Measurements from ENCODE around the gene NLRP10.

NLRP10 gene

GRCh38 chr11:7974668-7975067 lies 9.4 kb upstream of the NLRP10 start:
- Histone ChIP-seq H3K4me2 (ENCODE audit: insufficient read depth, low read length, poor library complexity, severe bottlenecking) (no peak overlapping the region), H4K91ac (ENCODE audit: low read depth, low read length, poor library complexity) (no peak overlapping the region), H2BK12ac (ENCODE audit: low read length) (no peak overlapping the region), H2BK15ac (ENCODE audit: low read length) (no peak overlapping the region), H3K27me3 (ENCODE audit: control insufficient read depth in 3 of 3, insufficient read depth in 3 of 3, low read depth in 1 of 3, low read length in 3 of 3) (peaks cover 0 to 4% (median 0%) of the 10 kb centered on the region in 3 experiments), H3K4me1 (ENCODE audit: control insufficient read depth in 2 of 2, insufficient read depth in 1 of 2, low read depth in 1 of 2, low read length in 2 of 2) (no peaks in the 10 kb centered on the region), H2BK120ac (ENCODE audit: low read depth, low read length) (no peak overlapping the region), H2AFZ (ENCODE audit: low read length) (no peak overlapping the region), H3K4ac (ENCODE audit: low read length) (no peak overlapping the region), H3K9ac (ENCODE audit: low read depth, low read length, poor library complexity) (no peak overlapping the region), H2AK5ac (ENCODE audit: low read depth, low read length) (no peak overlapping the region), H3K4me3 (ENCODE audit: low read length in 2 of 2) (no peak overlapping the region), H3K18ac (ENCODE audit: low read length) (no peak overlapping the region), H3K36me3 (replicated peaks in 1 of 2; ENCODE audit: control insufficient read depth in 2 of 2, insufficient read depth in 2 of 2, low read length in 2 of 2) (no peaks in the 10 kb centered on the region), H3K79me1 (ENCODE audit: low read depth, low read length) (no peaks in the 10 kb centered on the region), H4K8ac (ENCODE audit: low read depth, low read length) (no peak overlapping the region), H3K9me3 (replicated peaks in 1 of 2; ENCODE audit: control insufficient read depth in 2 of 2, insufficient read depth in 1 of 2, low read depth in 1 of 2, low read length in 2 of 2) (no peaks in the 10 kb centered on the region), H3K23ac (ENCODE audit: low read depth, low read length, poor library complexity) (no peak overlapping the region), H2BK5ac (ENCODE audit: low read length) (no peak overlapping the region), H3K14ac (ENCODE audit: low read length) (no peak overlapping the region), H3K27ac (replicated peaks; ENCODE audit: low read length) (no peak overlapping the region)
- no peak for DNase-seq (ENCODE audit: low spot score)
- no CpG with 5 or more reads among the region's 2 CpGs for WGBS, 2 donors (ENCODE audit: extremely low coverage in 2 of 2, insufficient read length in 2 of 2, insufficient replicate concordance in 1 of 2)

GRCh38 chr11:7973011-7973410 lies 7.8 kb upstream of the NLRP10 start:
- no peaks in the 10 kb centered on the region for H3K36me3 ChIP-seq (replicated peaks in 1 of 2; ENCODE audit: control insufficient read depth in 2 of 2, insufficient read depth in 2 of 2, low read length in 2 of 2)
- H3K14ac ChIP-seq (ENCODE audit: low read length), result no peak overlapping the region
- WGBS, 2 donors (ENCODE audit: extremely low coverage in 2 of 2, insufficient read length in 2 of 2, insufficient replicate concordance in 1 of 2), result no CpG with 5 or more reads among the region's 5 CpGs
- H3K4me1 ChIP-seq (ENCODE audit: control insufficient read depth in 2 of 2, insufficient read depth in 1 of 2, low read depth in 1 of 2, low read length in 2 of 2), result no peaks in the 10 kb centered on the region
- no peak overlapping the region for H3K4me2 ChIP-seq (ENCODE audit: insufficient read depth, low read length, poor library complexity, severe bottlenecking)
- H3K23ac ChIP-seq (ENCODE audit: low read depth, low read length, poor library complexity), result no peak overlapping the region
- H3K79me1 ChIP-seq (ENCODE audit: low read depth, low read length), result no peaks in the 10 kb centered on the region
- no peak overlapping the region for H4K8ac ChIP-seq (ENCODE audit: low read depth, low read length)
- no peak overlapping the region for H3K18ac ChIP-seq (ENCODE audit: low read length)
- DNase-seq (ENCODE audit: low spot score), result no peak
- H3K4me3 ChIP-seq (ENCODE audit: low read length in 2 of 2), result no peak overlapping the region
- no peak overlapping the region for H3K27ac ChIP-seq (replicated peaks; ENCODE audit: low read length)
- H3K9me3 ChIP-seq (replicated peaks in 1 of 2; ENCODE audit: control insufficient read depth in 2 of 2, insufficient read depth in 1 of 2, low read depth in 1 of 2, low read length in 2 of 2), result no peaks in the 10 kb centered on the region
- no peak overlapping the region for H3K9ac ChIP-seq (ENCODE audit: low read depth, low read length, poor library complexity)
- H2BK12ac ChIP-seq (ENCODE audit: low read length), result no peak overlapping the region
- peaks cover 0 to 9% (median 0%) of the 10 kb centered on the region in 3 experiments for H3K27me3 ChIP-seq (ENCODE audit: control insufficient read depth in 3 of 3, insufficient read depth in 3 of 3, low read depth in 1 of 3, low read length in 3 of 3)
- H2BK5ac ChIP-seq (ENCODE audit: low read length), result no peak overlapping the region
- no peak overlapping the region for H2BK120ac ChIP-seq (ENCODE audit: low read depth, low read length)
- no peak overlapping the region for H4K91ac ChIP-seq (ENCODE audit: low read depth, low read length, poor library complexity)
- no peak overlapping the region for H2BK15ac ChIP-seq (ENCODE audit: low read length)
- H2AFZ ChIP-seq (ENCODE audit: low read length), result no peak overlapping the region
- H3K4ac ChIP-seq (ENCODE audit: low read length), result no peak overlapping the region
- no peak overlapping the region for H2AK5ac ChIP-seq (ENCODE audit: low read depth, low read length)

DNA sequence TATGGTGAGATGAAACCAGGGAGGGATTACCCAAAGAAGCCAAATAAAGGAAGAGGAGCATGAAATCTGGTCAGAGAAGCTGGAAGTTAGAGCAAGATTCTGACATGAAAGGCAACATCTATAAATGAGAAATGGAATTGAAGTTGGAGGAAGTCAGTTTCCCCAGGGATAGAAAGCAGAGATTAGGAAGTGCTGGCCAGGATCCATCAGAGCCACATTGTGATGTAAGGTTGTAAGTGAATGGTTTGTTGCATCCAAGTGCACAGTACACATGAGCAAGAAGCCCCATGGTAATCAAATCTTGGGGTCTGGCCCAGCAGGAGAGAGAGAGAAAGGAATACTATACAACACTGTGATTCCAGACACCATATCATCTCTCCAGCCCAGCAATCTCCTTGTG lies 6.6 kb upstream of the NLRP10 start:
- H4K91ac ChIP-seq (ENCODE audit: low read depth, low read length, poor library complexity), result no peak overlapping the region
- H3K4me1 ChIP-seq (ENCODE audit: control insufficient read depth in 2 of 2, insufficient read depth in 1 of 2, low read depth in 1 of 2, low read length in 2 of 2), result no peaks in the 10 kb centered on the region
- no peak overlapping the region for H3K14ac ChIP-seq (ENCODE audit: low read length)
- no peak overlapping the region for H2BK5ac ChIP-seq (ENCODE audit: low read length)
- H3K9me3 ChIP-seq (replicated peaks in 1 of 2; ENCODE audit: control insufficient read depth in 2 of 2, insufficient read depth in 1 of 2, low read depth in 1 of 2, low read length in 2 of 2), result no peaks in the 10 kb centered on the region
- DNase-seq (ENCODE audit: low spot score), result no peak
- no peak overlapping the region for H3K18ac ChIP-seq (ENCODE audit: low read length)
- H3K27ac ChIP-seq (replicated peaks; ENCODE audit: low read length), result no peak overlapping the region
- no peak overlapping the region for H2BK12ac ChIP-seq (ENCODE audit: low read length)
- H2AK5ac ChIP-seq (ENCODE audit: low read depth, low read length), result no peak overlapping the region
- peaks cover 0 to 21% (median 0%) of the 10 kb centered on the region in 3 experiments for H3K27me3 ChIP-seq (ENCODE audit: control insufficient read depth in 3 of 3, insufficient read depth in 3 of 3, low read depth in 1 of 3, low read length in 3 of 3)
- no peak overlapping the region for H3K23ac ChIP-seq (ENCODE audit: low read depth, low read length, poor library complexity)
- H3K4me3 ChIP-seq (ENCODE audit: low read length in 2 of 2), result no peak overlapping the region
- H2AFZ ChIP-seq (ENCODE audit: low read length), result no peak overlapping the region
- no peak overlapping the region for H3K9ac ChIP-seq (ENCODE audit: low read depth, low read length, poor library complexity)
- no peak overlapping the region for H2BK15ac ChIP-seq (ENCODE audit: low read length)
- H3K4ac ChIP-seq (ENCODE audit: low read length), result no peak overlapping the region
- no peaks in the 10 kb centered on the region for H3K79me1 ChIP-seq (ENCODE audit: low read depth, low read length)
- no peaks in the 10 kb centered on the region for H3K36me3 ChIP-seq (replicated peaks in 1 of 2; ENCODE audit: control insufficient read depth in 2 of 2, insufficient read depth in 2 of 2, low read length in 2 of 2)
- H2BK120ac ChIP-seq (ENCODE audit: low read depth, low read length), result no peak overlapping the region
- no peak overlapping the region for H3K4me2 ChIP-seq (ENCODE audit: insufficient read depth, low read length, poor library complexity, severe bottlenecking)
- no peak overlapping the region for H4K8ac ChIP-seq (ENCODE audit: low read depth, low read length)

DNA sequence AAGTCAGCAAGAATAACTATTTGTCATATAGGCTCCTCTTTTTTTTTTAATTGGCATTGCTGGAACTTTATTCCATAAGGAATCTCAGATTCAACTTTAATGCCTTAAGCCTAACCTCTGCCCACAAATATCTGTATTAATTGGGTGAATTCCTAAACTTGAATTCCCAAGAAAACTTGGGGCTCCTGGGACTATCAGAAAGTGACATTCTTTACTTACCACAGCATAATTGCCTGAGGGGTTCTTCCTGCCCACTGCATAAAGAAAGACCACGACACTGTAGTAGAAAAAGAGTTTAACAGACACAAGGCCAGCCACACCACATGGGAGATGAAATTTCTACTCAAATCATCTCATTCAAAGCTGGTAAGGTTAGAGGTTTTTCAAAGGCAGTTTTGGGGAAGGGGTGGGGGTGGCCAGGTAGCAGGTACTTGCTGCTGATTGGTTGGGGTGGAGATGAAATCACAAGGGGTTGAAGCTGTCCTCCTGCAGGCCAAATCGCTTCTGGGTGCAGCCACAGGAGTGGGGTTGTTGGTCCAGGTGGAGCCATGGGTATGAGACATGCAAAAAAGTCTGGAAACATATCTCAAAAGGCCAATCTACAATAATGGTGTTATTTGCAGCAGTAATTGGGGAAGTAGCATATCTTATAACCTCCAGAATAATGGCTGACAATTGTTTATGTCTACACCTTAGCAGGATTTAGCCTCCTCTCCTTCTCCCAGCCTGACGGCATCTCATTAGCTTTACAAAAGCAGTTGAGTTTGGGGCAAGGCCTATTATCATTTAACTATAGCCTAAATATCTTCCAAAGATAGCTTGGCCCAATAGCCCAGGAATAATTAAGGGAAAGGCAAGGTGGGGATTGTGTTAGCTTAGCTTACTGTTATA lies 4.8 kb upstream of the NLRP10 start:
- H3K14ac ChIP-seq (ENCODE audit: low read length), result no peak overlapping the region
- no peak overlapping the region for H2BK120ac ChIP-seq (ENCODE audit: low read depth, low read length)
- H3K27me3 ChIP-seq (ENCODE audit: control insufficient read depth in 3 of 3, insufficient read depth in 3 of 3, low read depth in 1 of 3, low read length in 3 of 3), result peaks cover 0 to 27% (median 0%) of the 10 kb centered on the region in 3 experiments
- DNase-seq (ENCODE audit: low spot score), result no peak
- no peak overlapping the region for H4K8ac ChIP-seq (ENCODE audit: low read depth, low read length)
- no peak overlapping the region for H3K4ac ChIP-seq (ENCODE audit: low read length)
- H4K91ac ChIP-seq (ENCODE audit: low read depth, low read length, poor library complexity), result no peak overlapping the region
- no CpG with 5 or more reads among the region's 3 CpGs for WGBS, 2 donors (ENCODE audit: extremely low coverage in 2 of 2, insufficient read length in 2 of 2, insufficient replicate concordance in 1 of 2)
- no peaks in the 10 kb centered on the region for H3K36me3 ChIP-seq (replicated peaks in 1 of 2; ENCODE audit: control insufficient read depth in 2 of 2, insufficient read depth in 2 of 2, low read length in 2 of 2)
- H3K9me3 ChIP-seq (replicated peaks in 1 of 2; ENCODE audit: control insufficient read depth in 2 of 2, insufficient read depth in 1 of 2, low read depth in 1 of 2, low read length in 2 of 2), result no peaks in the 10 kb centered on the region
- no peak overlapping the region for H2BK12ac ChIP-seq (ENCODE audit: low read length)
- no peak overlapping the region for H2AK5ac ChIP-seq (ENCODE audit: low read depth, low read length)
- no peak overlapping the region for H3K4me3 ChIP-seq (ENCODE audit: low read length in 2 of 2)
- H2BK15ac ChIP-seq (ENCODE audit: low read length), result no peak overlapping the region
- no peak overlapping the region for H3K18ac ChIP-seq (ENCODE audit: low read length)
- H3K27ac ChIP-seq (replicated peaks; ENCODE audit: low read length), result no peak overlapping the region
- no peaks in the 10 kb centered on the region for H3K79me1 ChIP-seq (ENCODE audit: low read depth, low read length)
- no peak overlapping the region for H2AFZ ChIP-seq (ENCODE audit: low read length)
- H2BK5ac ChIP-seq (ENCODE audit: low read length), result no peak overlapping the region
- no peak overlapping the region for H3K4me2 ChIP-seq (ENCODE audit: insufficient read depth, low read length, poor library complexity, severe bottlenecking)
- H3K9ac ChIP-seq (ENCODE audit: low read depth, low read length, poor library complexity), result no peak overlapping the region
- no peak overlapping the region for H3K23ac ChIP-seq (ENCODE audit: low read depth, low read length, poor library complexity)
- H3K4me1 ChIP-seq (ENCODE audit: control insufficient read depth in 2 of 2, insufficient read depth in 1 of 2, low read depth in 1 of 2, low read length in 2 of 2), result no peaks in the 10 kb centered on the region
